ENCODE results near the gene PTGER2. TPM values are rescaled to one million over a fixed set of nuclear protein-coding genes. Genes with fewer than 3 reads are reported as not detected.

The PTGER2 gene
- 17.5 TPM for polyA plus RNA-seq (2013, experiment 1 of 2)
- 17.8 TPM for polyA plus RNA-seq (2013, experiment 2 of 2)

- Histone ChIP-seq H3K27ac (ENCODE audit: low read length, poor library complexity, severe bottlenecking) (no peak within 1 kb of the TSS), H3K9me3 (ENCODE audit: control insufficient read depth, low read length) (no peaks in the 10 kb centered on the region), H3K9ac (ENCODE audit: low read length) (peak within 1 kb of the TSS; percentile 87), H2BK120ac (ENCODE audit: low read depth, low read length) (no peak within 1 kb of the TSS), H3K4me1 (ENCODE audit: control insufficient read depth, insufficient read depth, low read depth, low read length) (peaks cover 15% of the 10 kb centered on the region), H2AFZ (ENCODE audit: low read depth, low read length) (peak within 1 kb of the TSS; percentile 74), H2BK15ac (ENCODE audit: low read depth, poor library complexity, severe bottlenecking) (peak within 1 kb of the TSS; percentile 44), H3K4ac (ENCODE audit: low read depth in 1 of 2, low read length in 2 of 2) (peak within 1 kb of the TSS; percentile 1 to 13), H3K14ac (ENCODE audit: low read length in 2 of 2) (peak within 1 kb of the TSS in 1 of 2 experiments; percentile 96), H3K79me1 (replicated peaks; ENCODE audit: low read length, poor library complexity, severe bottlenecking) (peaks cover 5% of the 10 kb centered on the region), H3K18ac (ENCODE audit: low read depth in 1 of 2, low read length in 2 of 2) (peak within 1 kb of the TSS; percentile 83 to 93), H4K8ac (ENCODE audit: low read length) (peak within 1 kb of the TSS; percentile 66), H2BK12ac (ENCODE audit: low read length in 2 of 2) (peak within 1 kb of the TSS in 1 of 2 experiments; percentile 70), H4K91ac (ENCODE audit: low read length) (no peak within 1 kb of the TSS), H3K23ac (ENCODE audit: low read length in 2 of 2) (peak within 1 kb of the TSS in 1 of 2 experiments; percentile 66), H3K4me2 (ENCODE audit: low read length, poor library complexity, severe bottlenecking) (peak within 1 kb of the TSS; percentile 94), H3K4me3 (ENCODE audit: insufficient read depth in 1 of 2, low read depth in 1 of 2, low read length in 2 of 2) (peak within 1 kb of the TSS; percentile 67 to 90), H2AK5ac (ENCODE audit: low read length, severe bottlenecking) (no peak within 1 kb of the TSS), H3K36me3 (ENCODE audit: control insufficient read depth in 1 of 2, insufficient read depth in 2 of 2, low read depth in 1 of 2, low read length in 2 of 2) (no peaks in the 10 kb centered on the region), H3K27me3 (ENCODE audit: control insufficient read depth in 1 of 2, insufficient read depth in 1 of 2, low read length in 2 of 2) (no peaks in the 10 kb centered on the region), H2BK5ac (ENCODE audit: low read depth, low read length, poor library complexity, severe bottlenecking) (no peak within 1 kb of the TSS)
- WGBS: under 1% methylated on average over 54 of the region's 73 CpGs
- DNase-seq: peak; percentile 95
These were observed at the start of gene PTGER2 for GRCh38 chr14:52313903-52314594. Gene PTGER2 (plus strand): TSS chr14:52314312. CDS start chr14:52314549, 237 bp downstream.

GRCh38 chr14:52265253-52265652, 48.9 kb upstream of the PTGER2 start:
- no peak overlapping the region for H2BK120ac ChIP-seq (ENCODE audit: low read depth, low read length)
- no peaks in the 10 kb centered on the region for H3K79me1 ChIP-seq (replicated peaks; ENCODE audit: low read length, poor library complexity, severe bottlenecking)
- no peaks in the 10 kb centered on the region for H3K9me3 ChIP-seq (ENCODE audit: control insufficient read depth, low read length)
- H3K27ac ChIP-seq (ENCODE audit: low read length, poor library complexity, severe bottlenecking): no peak overlapping the region
- H2BK15ac ChIP-seq (ENCODE audit: low read depth, poor library complexity, severe bottlenecking): no peak overlapping the region
- H3K14ac ChIP-seq (ENCODE audit: low read length in 2 of 2): no peak overlapping the region
- no peak overlapping the region for H4K91ac ChIP-seq (ENCODE audit: low read length)
- H3K4ac ChIP-seq (ENCODE audit: low read depth in 1 of 2, low read length in 2 of 2): no peak overlapping the region
- no peak overlapping the region for H4K8ac ChIP-seq (ENCODE audit: low read length)
- no peak overlapping the region for H2AK5ac ChIP-seq (ENCODE audit: low read length, severe bottlenecking)
- H3K9ac ChIP-seq (ENCODE audit: low read length): no peak overlapping the region
- no peaks in the 10 kb centered on the region for H3K36me3 ChIP-seq (ENCODE audit: control insufficient read depth in 1 of 2, insufficient read depth in 2 of 2, low read depth in 1 of 2, low read length in 2 of 2)
- H2BK12ac ChIP-seq (ENCODE audit: low read length in 2 of 2): no peak overlapping the region
- H2AFZ ChIP-seq (ENCODE audit: low read depth, low read length): no peak overlapping the region
- 78% methylated on average over 5 of the region's 5 CpGs for WGBS
- no peak overlapping the region for H3K4me3 ChIP-seq (ENCODE audit: insufficient read depth in 1 of 2, low read depth in 1 of 2, low read length in 2 of 2)
- no peak overlapping the region for H3K18ac ChIP-seq (ENCODE audit: low read depth in 1 of 2, low read length in 2 of 2)
- no peak overlapping the region for H2BK5ac ChIP-seq (ENCODE audit: low read depth, low read length, poor library complexity, severe bottlenecking)
- DNase-seq: no peak
- H3K4me1 ChIP-seq (ENCODE audit: control insufficient read depth, insufficient read depth, low read depth, low read length): peaks cover 14% of the 10 kb centered on the region
- no peak overlapping the region for H3K4me2 ChIP-seq (ENCODE audit: low read length, poor library complexity, severe bottlenecking)
- no peak overlapping the region for H3K23ac ChIP-seq (ENCODE audit: low read length in 2 of 2)
- peaks cover 25 to 56% of the 10 kb centered on the region in 2 experiments for H3K27me3 ChIP-seq (ENCODE audit: control insufficient read depth in 1 of 2, insufficient read depth in 1 of 2, low read length in 2 of 2)

GRCh38 chr14:52266179-52266578, 47.9 kb upstream of the PTGER2 start:
- Histone ChIP-seq H3K14ac (ENCODE audit: low read length in 2 of 2) (no peak overlapping the region), H3K4ac (ENCODE audit: low read depth in 1 of 2, low read length in 2 of 2) (no peak overlapping the region), H3K4me1 (ENCODE audit: control insufficient read depth, insufficient read depth, low read depth, low read length) (peaks cover 14% of the 10 kb centered on the region), H3K79me1 (replicated peaks; ENCODE audit: low read length, poor library complexity, severe bottlenecking) (no peaks in the 10 kb centered on the region), H3K9ac (ENCODE audit: low read length) (no peak overlapping the region), H3K36me3 (ENCODE audit: control insufficient read depth in 1 of 2, insufficient read depth in 2 of 2, low read depth in 1 of 2, low read length in 2 of 2) (no peaks in the 10 kb centered on the region), H2BK15ac (ENCODE audit: low read depth, poor library complexity, severe bottlenecking) (no peak overlapping the region), H2AK5ac (ENCODE audit: low read length, severe bottlenecking) (no peak overlapping the region), H3K4me3 (ENCODE audit: insufficient read depth in 1 of 2, low read depth in 1 of 2, low read length in 2 of 2) (no peak overlapping the region), H3K18ac (ENCODE audit: low read depth in 1 of 2, low read length in 2 of 2) (no peak overlapping the region), H2BK12ac (ENCODE audit: low read length in 2 of 2) (no peak overlapping the region), H3K9me3 (ENCODE audit: control insufficient read depth, low read length) (no peaks in the 10 kb centered on the region), H3K4me2 (ENCODE audit: low read length, poor library complexity, severe bottlenecking) (no peak overlapping the region), H2BK120ac (ENCODE audit: low read depth, low read length) (no peak overlapping the region), H3K27me3 (ENCODE audit: control insufficient read depth in 1 of 2, insufficient read depth in 1 of 2, low read length in 2 of 2) (peaks cover 32 to 56% of the 10 kb centered on the region in 2 experiments), H2AFZ (ENCODE audit: low read depth, low read length) (no peak overlapping the region), H4K91ac (ENCODE audit: low read length) (no peak overlapping the region), H3K27ac (ENCODE audit: low read length, poor library complexity, severe bottlenecking) (no peak overlapping the region), H4K8ac (ENCODE audit: low read length) (no peak overlapping the region), H3K23ac (ENCODE audit: low read length in 2 of 2) (no peak overlapping the region), H2BK5ac (ENCODE audit: low read depth, low read length, poor library complexity, severe bottlenecking) (no peak overlapping the region)
- WGBS: 79% methylated on average over 3 of the region's 3 CpGs
- DNase-seq: no peak

- H3K18ac ChIP-seq (ENCODE audit: low read depth in 1 of 2, low read length in 2 of 2): no peak overlapping the region
- H3K4me2 ChIP-seq (ENCODE audit: low read length, poor library complexity, severe bottlenecking): no peak overlapping the region
- no peak for DNase-seq
- H3K9ac ChIP-seq (ENCODE audit: low read length): peak overlapping the region; percentile 12
- H3K36me3 ChIP-seq (ENCODE audit: control insufficient read depth in 1 of 2, insufficient read depth in 2 of 2, low read depth in 1 of 2, low read length in 2 of 2): no peaks in the 10 kb centered on the region
- peaks cover 14% of the 10 kb centered on the region for H3K4me1 ChIP-seq (ENCODE audit: control insufficient read depth, insufficient read depth, low read depth, low read length)
- no peaks in the 10 kb centered on the region for H3K79me1 ChIP-seq (replicated peaks; ENCODE audit: low read length, poor library complexity, severe bottlenecking)
- no peak overlapping the region for H2BK12ac ChIP-seq (ENCODE audit: low read length in 2 of 2)
- no peak overlapping the region for H3K14ac ChIP-seq (ENCODE audit: low read length in 2 of 2)
- no peak overlapping the region for H2BK15ac ChIP-seq (ENCODE audit: low read depth, poor library complexity, severe bottlenecking)
- 86% methylated on average over 5 of the region's 5 CpGs for WGBS
- H2AFZ ChIP-seq (ENCODE audit: low read depth, low read length): no peak overlapping the region
- no peak overlapping the region for H3K4ac ChIP-seq (ENCODE audit: low read depth in 1 of 2, low read length in 2 of 2)
- no peak overlapping the region for H4K8ac ChIP-seq (ENCODE audit: low read length)
- peaks cover 35 to 56% of the 10 kb centered on the region in 2 experiments for H3K27me3 ChIP-seq (ENCODE audit: control insufficient read depth in 1 of 2, insufficient read depth in 1 of 2, low read length in 2 of 2)
- H3K27ac ChIP-seq (ENCODE audit: low read length, poor library complexity, severe bottlenecking): no peak overlapping the region
- H2BK120ac ChIP-seq (ENCODE audit: low read depth, low read length): no peak overlapping the region
- H3K4me3 ChIP-seq (ENCODE audit: insufficient read depth in 1 of 2, low read depth in 1 of 2, low read length in 2 of 2): no peak overlapping the region
- H3K9me3 ChIP-seq (ENCODE audit: control insufficient read depth, low read length): no peaks in the 10 kb centered on the region
- H3K23ac ChIP-seq (ENCODE audit: low read length in 2 of 2): no peak overlapping the region
- no peak overlapping the region for H4K91ac ChIP-seq (ENCODE audit: low read length)
- no peak overlapping the region for H2AK5ac ChIP-seq (ENCODE audit: low read length, severe bottlenecking)
- H2BK5ac ChIP-seq (ENCODE audit: low read depth, low read length, poor library complexity, severe bottlenecking): no peak overlapping the region
These were observed 47.3 kb upstream of the PTGER2 start for GRCh38 chr14:52266782-52267181.

Data from mesenchymal stem cell (in vitro differentiated cells and primary cell).